Tibial nerve (tissue), 3 donors: ENCODE data around the gene ADGRG4.

Source experiments
- POLR2A ChIP-seq, 2 donors: fragments of 450-650 bp; IDR thresholded peaks; one replicate each; pipeline ENCODE4 v1.6.1; 2017; ENCODE audit warnings: antibody characterized with exemption in 2 of 2, mild to moderate bottlenecking in 2 of 2, moderate library complexity in 2 of 2
- TF ChIP-seq, protein P1 (sequence below), 5 experiments: fragments of 200-600 bp in 3 of 5; fragments of 450-650 bp in 2 of 5; sonication (generic) in 3 of 5; IDR thresholded peaks; one replicate each; pipeline ENCODE4 v1.5.1; 2016 to 2019; ENCODE audit warnings: antibody characterized with exemption in 5 of 5, mild to moderate bottlenecking in 3 of 5, moderate library complexity in 2 of 5

DNA sequence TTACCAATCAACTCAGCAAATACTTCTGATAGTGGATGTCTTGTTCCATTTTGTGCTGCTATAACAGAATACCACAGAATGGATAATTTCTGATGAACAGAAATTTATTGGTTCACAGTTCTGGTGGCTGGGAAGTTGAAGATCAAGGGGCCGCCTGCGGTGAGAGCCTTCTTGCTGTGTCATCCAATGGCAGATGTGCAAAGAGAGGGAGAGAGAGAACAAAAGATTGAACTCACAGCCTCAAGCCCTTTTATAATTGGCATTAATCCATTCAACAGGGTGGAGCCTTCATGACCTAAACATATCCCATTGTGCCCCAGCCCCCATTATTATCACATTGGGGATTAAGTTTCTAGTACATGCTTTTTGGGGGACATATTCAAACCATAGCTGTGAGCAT is 86.1 kb downstream of the ADGRG4 start:
- TF ChIP-seq, protein P1, sequence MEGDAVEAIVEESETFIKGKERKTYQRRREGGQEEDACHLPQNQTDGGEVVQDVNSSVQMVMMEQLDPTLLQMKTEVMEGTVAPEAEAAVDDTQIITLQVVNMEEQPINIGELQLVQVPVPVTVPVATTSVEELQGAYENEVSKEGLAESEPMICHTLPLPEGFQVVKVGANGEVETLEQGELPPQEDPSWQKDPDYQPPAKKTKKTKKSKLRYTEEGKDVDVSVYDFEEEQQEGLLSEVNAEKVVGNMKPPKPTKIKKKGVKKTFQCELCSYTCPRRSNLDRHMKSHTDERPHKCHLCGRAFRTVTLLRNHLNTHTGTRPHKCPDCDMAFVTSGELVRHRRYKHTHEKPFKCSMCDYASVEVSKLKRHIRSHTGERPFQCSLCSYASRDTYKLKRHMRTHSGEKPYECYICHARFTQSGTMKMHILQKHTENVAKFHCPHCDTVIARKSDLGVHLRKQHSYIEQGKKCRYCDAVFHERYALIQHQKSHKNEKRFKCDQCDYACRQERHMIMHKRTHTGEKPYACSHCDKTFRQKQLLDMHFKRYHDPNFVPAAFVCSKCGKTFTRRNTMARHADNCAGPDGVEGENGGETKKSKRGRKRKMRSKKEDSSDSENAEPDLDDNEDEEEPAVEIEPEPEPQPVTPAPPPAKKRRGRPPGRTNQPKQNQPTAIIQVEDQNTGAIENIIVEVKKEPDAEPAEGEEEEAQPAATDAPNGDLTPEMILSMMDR (IDR thresholded peaks at IDR 0.05): no peak
- TF ChIP-seq POLR2A (IDR thresholded peaks at IDR 0.05): no peak
